HG03571 (cell line): ENCODE measurements around the gene CREB3L1.

Source experiments
- ATAC-seq: cut with Tn5 transposase; IDR thresholded peaks from one replicate; pipeline ENCODE4 v1.9.1; 2021; ENCODE audit not compliant: unreplicated experiment

Gene CREB3L1

DNA sequence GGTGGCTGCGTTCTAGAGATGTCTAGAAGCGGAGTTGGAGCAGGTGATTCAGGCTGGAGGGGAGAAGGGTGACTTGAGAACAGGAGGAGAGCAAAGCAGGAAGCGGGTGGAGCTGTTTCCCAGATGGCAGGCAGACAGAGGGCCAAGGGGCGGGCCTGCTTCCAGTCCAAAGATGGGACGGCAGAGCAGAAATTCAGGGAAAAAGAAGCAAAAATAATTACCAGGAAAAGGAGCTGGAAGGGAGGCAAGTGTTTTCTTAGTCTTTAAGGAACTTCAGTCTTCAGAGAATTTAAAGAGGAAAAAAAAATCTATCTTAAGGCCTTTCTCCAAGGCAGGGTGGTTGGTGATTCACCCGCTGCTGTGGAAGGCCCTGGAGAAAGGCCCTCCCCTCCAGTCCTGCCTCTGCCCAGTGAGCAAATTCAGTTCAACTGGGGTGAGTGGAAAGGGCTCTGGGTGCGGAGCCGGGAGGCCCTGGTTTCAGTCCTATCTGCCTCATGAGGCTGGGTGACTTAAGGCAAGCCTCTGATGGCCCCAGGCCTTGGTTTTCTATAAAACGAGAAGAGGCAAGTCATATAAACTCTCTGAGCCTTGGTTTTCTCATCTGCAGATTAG is 4.5 kb upstream of the CREB3L1 start:
- ATAC-seq, result no peak

DNA sequence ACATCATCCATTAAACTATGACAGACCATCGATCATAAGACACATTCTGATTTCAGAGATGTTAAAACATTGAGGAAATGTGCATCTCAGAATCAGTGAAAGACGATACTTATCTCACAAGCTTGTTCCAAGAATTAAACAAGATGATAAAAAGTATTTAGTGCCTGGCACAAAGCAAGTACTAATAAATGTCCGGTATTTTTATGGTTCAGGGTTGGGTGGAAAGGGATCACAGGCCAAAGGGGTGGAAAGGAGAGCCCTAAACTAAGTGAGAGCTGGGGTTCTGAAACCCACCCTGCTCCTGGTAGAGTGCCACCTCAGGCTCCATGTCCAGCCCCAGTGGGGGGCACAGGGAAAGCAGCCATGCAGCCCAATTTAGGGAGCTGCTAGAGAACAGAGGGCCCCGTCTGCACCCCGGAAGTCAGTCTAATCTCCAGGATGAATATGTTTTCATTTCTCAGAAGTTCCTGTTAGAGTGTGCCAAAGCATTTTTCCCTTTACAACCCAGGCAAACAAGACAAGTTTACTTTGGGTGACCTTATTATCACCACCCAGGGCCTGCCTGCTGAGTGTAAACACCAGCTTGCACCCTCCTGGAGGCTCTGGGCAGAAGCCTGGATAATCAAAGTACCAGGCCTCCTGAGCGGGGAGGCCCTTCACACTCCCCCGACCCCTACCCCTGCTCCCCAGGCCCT is 3.8 kb upstream of the CREB3L1 start:
- no peak for ATAC-seq

DNA sequence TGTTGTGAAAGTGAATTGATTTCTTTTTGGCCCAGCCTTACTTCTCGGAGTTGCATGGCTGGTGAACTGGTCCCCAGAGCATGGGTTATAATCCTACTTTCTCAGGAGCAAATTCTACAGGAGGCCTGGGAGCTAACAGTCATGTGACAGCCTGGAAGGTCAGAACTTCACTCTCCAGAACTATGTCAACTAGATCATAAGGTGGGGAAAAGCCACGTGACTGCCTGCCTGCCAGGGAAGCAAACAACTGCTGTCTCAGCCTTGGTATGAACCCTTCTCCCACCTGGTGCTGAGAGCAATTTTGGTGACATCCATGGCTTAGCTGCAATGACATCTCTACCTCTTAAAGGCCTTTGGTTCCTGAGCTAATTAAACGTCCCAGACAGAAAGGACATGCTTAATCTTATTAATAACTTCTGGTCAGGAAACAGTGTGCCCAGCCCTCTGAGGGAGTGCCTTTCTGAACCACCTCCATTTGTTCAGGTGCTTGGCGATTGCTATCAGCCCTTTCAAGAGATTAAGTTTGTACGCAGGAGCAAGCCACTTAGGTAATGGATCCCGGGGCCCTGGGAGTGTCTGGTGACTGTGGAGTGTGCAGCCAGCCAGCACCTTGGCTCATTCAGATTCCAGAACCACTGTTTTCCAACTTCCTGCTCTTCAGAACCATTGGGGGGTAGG is 1.4 kb upstream of the CREB3L1 start:
- ATAC-seq, result no peak

DNA sequence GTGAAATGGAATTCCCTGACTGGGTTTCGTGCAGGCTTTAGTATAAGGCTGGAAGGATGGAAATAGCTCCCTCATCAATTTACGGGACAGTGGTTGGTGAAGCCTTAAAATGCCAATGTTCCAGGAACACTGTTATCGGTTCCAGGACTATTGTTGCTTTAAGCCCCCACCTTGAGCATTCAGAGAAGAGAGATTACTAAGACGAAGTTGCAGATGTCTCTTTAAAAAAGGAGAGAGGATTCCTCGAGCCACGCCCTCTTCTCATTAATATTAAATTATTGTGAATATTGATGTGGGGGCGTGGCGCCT is 195 bp upstream of the CREB3L1 start:
- no peak for ATAC-seq

DNA sequence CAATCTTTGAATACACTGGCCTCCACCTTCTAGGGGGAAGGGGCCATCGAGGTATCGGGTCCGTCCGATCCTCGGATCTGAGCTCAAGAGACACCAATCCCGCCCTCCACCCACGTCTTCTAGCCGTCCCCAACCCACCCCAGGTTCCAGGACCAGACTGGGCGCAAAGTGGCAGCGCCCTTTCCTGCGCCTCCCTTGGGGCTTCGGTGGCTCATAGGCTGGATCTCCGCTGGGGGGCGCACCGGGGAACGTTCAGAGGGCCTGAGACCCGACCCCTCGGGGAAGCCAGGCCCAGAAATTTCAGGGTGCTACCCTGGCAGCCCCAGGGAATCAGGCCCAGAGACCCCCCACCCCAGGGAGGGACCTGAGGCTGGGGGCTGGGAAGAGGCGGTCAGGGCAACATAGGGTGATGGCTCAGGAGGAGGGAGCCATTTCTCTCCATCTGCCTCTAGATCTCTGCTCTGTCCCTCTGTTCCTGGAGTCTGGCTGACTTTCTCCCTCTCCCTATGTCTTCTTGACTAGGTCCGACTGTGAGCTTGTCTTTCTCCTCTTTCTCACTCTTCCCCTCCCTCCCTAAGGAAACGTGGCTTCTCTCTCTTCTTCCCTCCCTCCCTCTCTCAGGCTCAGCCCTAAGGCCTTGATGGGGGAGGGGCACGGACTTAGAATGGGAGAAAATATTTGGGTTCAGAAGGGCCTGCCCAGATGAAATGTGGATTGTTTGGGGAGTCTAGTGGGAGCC is 1.1 kb downstream of the CREB3L1 start:
- ATAC-seq, result no peak

DNA sequence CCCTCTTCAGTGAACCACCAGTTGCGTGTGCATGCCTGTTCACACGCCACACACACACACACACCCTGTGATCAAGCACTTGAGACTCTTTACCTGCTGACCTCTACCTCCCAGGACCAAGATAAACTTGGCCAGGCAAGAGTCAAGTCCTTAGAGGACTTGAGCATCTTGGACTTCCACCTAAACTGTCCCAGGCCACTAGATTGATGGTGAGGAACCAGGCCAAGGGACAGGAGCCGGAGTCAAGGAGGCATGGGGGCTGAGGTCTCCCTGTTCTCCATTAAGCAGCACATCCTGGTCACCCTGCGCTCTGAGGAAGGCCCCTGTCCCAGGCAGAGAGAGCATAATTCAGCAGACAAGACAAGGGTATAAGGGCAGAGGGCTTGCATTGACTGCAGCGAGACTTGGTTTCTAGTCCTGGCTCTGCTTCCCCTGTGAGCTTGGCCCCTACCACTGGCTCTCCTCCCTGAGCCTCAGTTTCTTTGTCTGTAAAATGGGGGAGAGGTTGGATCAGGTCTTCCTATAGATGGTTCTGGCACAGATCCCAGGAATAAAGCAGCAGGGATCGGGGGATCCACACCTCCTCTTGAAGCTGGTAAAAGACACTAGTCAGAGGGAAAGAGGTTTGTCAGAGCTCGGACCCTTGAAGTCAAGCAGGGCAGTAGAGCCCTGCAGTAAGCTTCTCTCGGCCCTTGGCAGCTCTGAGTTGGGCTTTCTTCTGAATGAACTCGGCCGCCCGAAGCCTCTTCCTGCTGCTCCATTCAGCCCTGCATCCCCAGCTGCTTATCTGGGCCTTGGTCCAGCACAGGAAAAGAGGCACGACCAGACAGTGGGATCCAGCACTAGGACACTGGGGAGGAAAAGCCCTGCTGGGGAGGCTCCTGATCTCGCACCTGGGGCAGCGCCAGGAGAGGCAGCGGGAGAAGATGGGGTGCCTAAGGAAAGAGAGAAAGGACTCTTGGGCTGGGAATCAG is 2.0 kb downstream of the CREB3L1 start:
- ATAC-seq, result no peak

DNA sequence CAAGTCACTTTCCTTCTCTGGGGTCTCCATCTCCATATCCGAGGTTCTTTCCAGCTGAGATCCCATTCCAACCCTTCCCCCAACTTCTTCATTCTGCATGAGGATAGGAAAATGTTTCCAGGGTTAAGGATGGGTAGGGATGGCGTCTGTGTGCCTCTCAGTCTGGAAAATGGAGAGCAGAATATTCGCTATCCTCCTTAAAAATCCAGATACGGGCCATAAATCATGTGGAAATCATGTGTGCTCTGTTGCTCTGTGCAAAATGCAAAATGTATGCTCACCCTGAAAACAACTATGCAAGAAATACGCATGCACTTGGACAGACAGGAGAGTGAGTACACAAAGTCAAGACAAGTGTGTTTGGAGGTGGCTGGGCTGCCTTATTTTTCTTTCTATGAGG is 3.2 kb downstream of the CREB3L1 start:
- no peak for ATAC-seq

DNA sequence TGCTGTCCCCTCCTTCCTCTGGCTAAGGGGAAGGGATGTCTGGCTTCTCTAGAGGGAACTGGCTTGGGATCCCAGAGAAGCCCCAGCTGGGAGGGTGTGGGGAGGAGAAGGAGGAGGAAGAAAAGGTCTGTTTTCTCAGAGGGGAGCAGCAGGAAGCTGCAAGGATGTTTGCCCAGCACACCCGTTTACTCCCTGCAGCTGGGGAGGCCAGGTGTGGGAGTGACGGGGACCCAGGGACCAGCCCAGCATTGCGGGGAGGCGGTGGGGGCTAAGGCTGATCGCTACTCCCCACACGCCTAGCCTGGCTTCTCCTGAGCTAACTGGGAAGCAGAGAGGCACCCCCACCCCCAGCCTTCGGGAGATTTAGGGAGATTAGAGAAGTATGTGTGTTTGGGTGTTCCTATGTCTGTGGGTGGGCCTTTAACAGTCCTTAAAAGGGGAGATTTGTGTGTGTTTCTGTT is 3.9 kb downstream of the CREB3L1 start:
- no peak for ATAC-seq

DNA sequence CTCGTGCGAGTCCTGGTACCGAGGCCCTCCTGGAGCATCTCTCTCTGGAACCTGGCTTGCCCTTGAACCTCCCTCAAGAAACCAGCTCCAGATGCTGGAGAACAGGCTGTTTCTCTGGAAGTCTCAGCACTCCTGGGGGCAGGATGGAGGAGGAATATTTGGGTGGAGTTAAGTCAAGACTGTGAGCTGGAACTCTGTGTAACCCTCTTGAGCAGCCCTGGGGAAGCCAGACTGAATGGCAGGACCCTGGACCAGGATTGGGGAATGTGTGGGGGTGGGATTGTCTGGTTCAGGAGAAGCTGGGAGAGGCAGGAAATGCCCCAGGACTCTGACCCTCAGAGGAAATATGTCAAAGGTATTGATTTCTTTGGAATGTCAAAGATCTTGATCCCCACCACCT is 7.7 kb downstream of the CREB3L1 start:
- ATAC-seq, result no peak

DNA sequence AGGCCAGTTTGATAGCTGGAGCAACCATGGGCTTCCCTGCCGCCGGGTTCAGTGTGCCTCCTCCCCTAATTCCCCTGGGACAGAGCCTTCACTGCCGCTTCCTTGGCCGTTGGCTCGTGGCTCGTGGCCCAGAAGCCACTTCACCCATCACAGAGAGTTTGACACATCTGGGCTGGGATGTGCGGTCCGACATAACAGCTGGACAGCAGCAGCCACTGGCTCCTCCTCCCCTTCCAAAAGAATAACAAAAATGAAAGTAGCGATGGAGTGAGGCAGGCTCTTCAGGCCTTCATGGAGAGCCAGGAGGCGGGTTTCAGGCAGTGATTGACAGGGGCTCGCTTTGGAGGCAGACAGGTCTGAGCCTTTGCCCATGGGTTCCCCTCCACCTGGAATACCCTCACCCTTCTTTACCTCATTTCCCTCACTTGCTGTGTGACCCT is 8.2 kb downstream of the CREB3L1 start:
- ATAC-seq, result no peak

DNA sequence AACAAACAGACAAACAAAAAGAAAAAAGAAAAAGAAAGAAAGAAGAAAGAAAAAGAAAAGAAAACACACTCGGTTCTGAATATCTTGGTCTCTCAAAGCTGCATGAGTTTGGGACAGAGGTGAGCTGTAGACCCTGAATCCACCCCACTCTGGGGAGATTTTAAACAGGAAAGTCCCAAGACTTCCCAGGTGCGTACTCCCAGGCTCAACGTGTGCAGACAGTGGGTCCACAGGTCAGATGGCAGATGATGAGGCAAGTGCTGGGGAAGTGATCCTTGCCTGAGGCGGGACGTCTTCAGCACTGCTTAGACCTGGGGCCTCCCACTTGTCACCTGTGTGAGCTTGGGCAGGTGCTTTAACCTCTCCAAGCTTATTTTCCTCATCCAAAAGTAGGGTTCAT is 9.3 kb downstream of the CREB3L1 start:
- ATAC-seq, result no peak

DNA sequence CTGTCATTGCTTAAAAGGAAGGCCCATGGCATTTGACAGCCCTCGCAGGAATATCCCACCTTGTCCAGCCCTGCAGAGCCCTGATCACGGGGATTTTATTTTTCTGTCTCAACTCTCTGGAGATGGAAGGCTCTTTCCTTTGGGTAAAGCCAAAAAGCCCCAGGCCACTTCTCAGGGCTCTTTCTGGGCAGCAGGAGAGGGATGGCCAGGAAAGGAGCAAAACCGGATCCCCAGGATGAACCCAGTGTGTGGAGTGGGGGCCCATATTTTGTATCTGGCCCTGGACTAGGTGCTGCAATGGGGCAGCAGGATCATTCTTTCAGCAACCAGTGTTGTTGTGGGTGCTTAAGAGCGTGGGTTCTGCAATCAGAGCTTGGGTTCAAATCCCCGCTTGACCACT is 11.0 kb downstream of the CREB3L1 start:
- ATAC-seq, result no peak

DNA sequence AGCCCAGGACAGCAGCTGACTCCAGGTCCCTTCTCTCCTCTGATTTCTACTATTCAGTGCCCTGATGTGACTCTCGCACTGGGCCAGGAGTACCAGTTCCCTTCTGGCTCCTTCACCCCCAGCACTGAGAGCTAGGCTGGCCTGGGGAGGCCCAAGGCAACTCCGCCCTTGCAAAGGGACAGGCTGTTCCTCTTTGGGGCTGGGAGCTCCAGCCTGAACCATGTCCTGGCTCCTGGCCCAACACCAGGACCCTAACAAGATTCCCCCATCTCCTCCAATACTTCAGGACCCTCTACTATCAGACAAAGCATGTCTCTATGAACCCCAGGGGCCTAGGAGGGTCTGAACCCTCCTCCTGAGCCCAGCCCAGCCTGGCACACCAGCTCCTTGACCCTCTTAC is 12.5 kb downstream of the CREB3L1 start:
- no peak for ATAC-seq

DNA sequence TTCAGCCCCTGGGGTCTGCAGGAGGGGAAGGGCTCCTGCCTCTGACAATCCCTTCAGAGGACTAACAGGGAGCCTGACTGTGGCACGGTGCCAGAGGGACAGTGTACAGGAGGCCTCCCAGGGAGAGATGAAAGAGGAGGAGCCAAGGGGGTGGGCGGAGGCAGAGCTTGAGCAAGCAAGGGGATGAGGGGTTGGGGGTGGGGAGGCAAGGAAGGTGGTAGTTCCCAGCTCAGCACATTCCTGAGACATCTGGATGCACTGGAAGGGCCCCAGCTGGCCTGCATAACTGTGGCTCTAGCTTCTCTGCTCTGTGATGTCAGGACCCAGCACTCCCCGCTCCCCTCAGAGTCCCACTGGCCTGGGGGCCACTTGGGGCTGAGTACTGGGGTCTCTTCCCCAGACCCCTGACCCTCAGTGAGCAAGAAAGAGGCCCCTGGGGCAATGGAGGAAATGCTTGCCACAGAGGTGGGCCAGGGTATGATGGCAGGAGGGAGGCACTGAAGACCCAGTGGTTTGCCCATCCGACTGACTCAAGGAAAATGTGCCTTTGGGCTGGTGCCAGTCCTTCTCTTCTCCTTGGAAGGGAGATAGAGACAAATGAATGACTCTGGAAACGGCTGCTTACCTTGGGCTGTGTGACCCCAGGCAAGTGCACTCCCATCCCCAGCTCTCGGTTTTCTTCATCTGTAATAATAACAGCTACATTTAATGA is 13.3 kb downstream of the CREB3L1 start:
- no peak for ATAC-seq

DNA sequence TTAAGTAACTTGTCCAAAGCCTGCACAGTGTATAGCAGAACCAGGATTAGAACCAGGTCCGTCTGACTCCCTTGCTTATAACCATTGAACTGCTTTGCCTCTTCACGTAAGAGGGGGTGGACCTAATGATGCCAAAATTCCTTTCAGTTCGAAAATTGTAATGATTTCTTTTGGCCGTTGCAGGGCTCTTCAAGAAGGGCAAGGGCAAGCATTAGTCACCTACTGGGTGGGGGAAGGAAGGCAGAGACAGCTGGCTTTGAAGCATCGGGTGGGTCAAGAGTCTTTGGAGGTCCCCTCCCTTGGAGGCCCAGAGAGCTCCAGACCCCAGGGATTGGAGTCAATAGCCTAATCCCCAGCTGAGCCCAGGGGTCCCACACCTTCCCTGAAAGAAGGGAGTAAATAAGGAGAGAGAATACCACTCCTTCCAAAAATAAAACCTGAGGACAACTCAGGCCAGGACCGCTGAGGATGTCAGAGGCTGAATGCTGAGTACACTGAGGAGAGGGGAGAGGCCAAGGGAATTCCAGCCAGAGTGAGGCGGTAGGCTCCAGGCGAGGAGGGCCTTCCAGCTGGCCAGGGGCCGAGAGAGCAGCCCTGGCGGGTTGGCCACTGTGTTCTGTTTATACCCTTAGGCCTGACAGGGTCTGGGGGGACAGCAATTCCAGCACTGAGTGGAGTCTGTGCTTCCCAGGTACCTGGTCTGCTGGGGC is 14.1 kb downstream of the CREB3L1 start:
- ATAC-seq, result no peak

DNA sequence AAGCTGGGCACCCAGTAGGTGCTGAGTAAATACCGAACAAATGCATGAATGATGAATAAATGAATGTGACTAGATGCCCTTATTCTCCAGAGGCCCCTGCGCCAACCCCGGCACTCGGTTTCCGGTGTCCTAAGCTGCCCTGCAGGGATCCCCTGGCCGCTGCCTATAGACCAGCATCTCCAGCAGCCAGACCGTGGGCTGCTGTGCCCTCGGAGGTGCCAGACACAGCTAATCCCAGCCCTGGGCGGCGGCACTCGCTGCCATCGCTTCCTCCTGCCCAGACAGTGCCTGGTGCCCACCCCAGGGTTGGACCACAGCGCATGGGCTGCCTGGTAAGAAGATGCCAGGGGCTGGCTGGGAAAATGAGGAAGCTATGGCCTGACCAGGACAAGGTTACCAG is 15.6 kb downstream of the CREB3L1 start:
- no peak for ATAC-seq

DNA sequence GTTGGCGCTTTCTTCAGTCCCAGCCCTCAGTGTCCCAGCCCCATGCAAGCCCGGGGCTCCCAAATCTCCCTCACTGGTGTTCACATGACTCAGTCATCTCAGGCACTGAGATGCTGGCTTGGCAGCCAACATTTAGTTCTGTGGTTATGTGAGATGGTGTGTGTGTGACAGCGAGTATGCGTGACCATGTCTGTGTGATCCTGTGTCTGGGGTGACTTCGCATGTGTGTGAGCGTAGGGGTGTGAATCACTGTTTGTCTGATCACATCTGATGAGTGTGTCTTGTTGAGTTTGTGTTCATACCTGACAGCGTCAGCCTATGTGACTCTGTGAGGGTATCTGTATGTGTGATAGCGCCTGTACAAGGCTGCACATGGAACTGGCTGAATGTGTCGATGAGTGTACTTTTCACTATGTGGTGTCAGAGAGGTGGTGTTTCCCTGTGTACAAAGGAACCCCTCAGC is 16.2 kb downstream of the CREB3L1 start:
- ATAC-seq, result no peak

DNA sequence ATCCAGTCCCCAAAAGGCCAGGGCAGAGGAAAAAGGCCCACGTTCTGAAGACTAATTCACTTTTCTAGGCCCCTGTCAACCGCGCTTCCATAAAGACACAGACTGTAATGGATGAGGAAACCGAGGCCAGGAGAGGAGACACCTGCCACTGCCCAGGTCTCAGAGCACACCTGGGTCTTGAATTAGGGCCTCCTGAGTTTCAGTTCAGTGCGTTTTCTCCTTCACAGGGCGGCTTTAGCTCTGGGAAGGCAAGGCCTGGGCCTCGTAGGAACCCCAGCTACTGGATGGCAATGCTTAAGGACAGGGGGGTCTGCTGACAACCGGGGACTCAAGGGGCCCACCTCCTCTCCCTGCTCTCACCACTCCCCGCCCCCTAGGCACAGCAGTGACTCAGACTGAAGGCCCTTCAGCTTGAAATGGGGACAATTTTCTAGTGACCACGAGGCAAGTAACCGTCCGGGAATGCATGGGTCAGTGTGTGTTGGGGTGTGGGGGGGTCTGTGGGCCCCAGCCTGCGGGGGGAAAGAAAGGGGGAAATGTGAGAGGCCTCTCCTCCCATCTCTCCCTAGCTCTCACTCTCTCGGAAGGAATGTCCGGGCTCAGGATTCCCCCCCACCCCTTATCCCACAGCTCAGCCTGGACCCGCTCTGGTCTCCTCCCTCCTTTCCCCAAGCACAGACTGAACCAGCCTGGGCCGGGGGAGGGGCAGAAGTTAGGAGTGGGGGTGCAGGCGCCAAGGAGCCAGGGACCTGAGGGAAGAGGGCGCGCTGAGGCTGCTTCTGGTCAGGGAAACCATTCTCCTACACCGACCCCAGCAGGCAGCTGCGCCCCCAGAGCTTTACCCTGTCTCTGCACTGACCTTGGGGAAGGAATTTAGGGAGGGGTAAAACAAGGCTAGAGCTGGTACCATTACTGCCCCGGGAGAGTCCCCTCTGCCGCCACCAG is 17.2 kb downstream of the CREB3L1 start:
- ATAC-seq, result no peak
